ENCODE data around the gene FIP1L1. TPM values are rescaled to one million over a fixed set of nuclear protein-coding genes. Genes with fewer than 3 reads are reported as not detected.

Gene FIP1L1
- total and polyA plus RNA-seq, 9 of the 15 experiments (the other 6 are each of a cell fraction or from before 2014, with no cell fraction given): 34.6 to 137 (median 72.0) TPM

- no peak for DNase-seq (ENCODE audit: extremely low read depth in 1 of 4, low spot score in 3 of 4)
- CTCF ChIA-PET (ENCODE audit: low intra/inter-chr PET ratio): no interaction called here
- no peaks in the 10 kb centered on the region for H3K27me3 ChIP-seq (ENCODE audit: control insufficient read depth in 2 of 2, insufficient read depth in 2 of 2, low read length in 2 of 2)
- H3K9me1 ChIP-seq (ENCODE audit: control insufficient read depth, insufficient read depth, low read length): no peaks in the 10 kb centered on the region
- no peak overlapping the region for H3K4me3 ChIP-seq
- no peak overlapping the region for H3K9ac ChIP-seq (ENCODE audit: insufficient read depth in 1 of 2, low read depth in 2 of 2, low read length in 2 of 2)
- no peaks in the 10 kb centered on the region for H4K20me1 ChIP-seq (replicated peaks; ENCODE audit: control insufficient read depth, insufficient read depth, low read length)
- BruUV-seq (replicated peaks): no TSS peak
- in situ Hi-C loops (cut with MboI) (no loop called here), intact Hi-C loops (cut with micrococcal nuclease) (no loop called here)
- H3K79me2 ChIP-seq (ENCODE audit: control insufficient read depth, insufficient read depth, low read length): no peaks in the 10 kb centered on the region; the same call in 2 of the 3 replicates
- H3K27ac ChIP-seq (ENCODE audit: extremely low read depth, low read depth, low read length): no peak overlapping the region
- peaks cover 21% of the 10 kb centered on the region; the same call in 2 of the 3 replicates for H3K36me3 ChIP-seq (ENCODE audit: control insufficient read depth, insufficient read depth, low read length)
- POLR2A ChIA-PET: no interaction called here
- H3K4me1 ChIP-seq (replicated peaks in 1 of 2; ENCODE audit: control insufficient read depth in 2 of 2, insufficient read depth in 2 of 2, low read length in 2 of 2): no peaks in the 10 kb centered on the region
- H3K4me2 ChIP-seq (ENCODE audit: insufficient read depth, low read length): no peak overlapping the region
- FAIRE-seq: no peak
- 83% methylated on average over 2 of the region's 2 CpGs for WGBS (ENCODE audit: insufficient coverage, low coverage, missing lambda C conversion rate)
- ATAC-seq: no peak
- H3K9me3 ChIP-seq (replicated peaks; ENCODE audit: control insufficient read depth, insufficient read depth, low read depth, low read length): no peaks in the 10 kb centered on the region
- no peak overlapping the region for H2AFZ ChIP-seq (ENCODE audit: low read depth, low read length)
- TF ChIP-seq ELF2 (CRISPR knock-in tag; IDR thresholded peaks at IDR 0.05) (no peak), MAZ (CRISPR knock-in tag; conservative IDR thresholded peaks at IDR 0.05 in 1 of 2, IDR thresholded peaks at IDR 0.05 in 1 of 2) (no peak), CREB5 (CRISPR knock-in tag; IDR thresholded peaks at IDR 0.05) (no peak), BRF1 (IDR thresholded peaks at IDR 0.05; ENCODE audit: borderline replicate concordance, extremely low read depth, insufficient read length) (no peak), KLF6 (CRISPR knock-in tag; IDR thresholded peaks at IDR 0.05; ENCODE audit: borderline replicate concordance) (no peak), FOXO4 (CRISPR knock-in tag; IDR thresholded peaks at IDR 0.05) (no peak), HDAC3 (IDR thresholded peaks at IDR 0.05; ENCODE audit: borderline replicate concordance, partially characterized antibody) (no peak), NR4A1 (CRISPR knock-in tag; IDR thresholded peaks at IDR 0.05) (no peak), NR4A1 (tag; IDR thresholded peaks at IDR 0.05) (no peak), NR2C2 (CRISPR knock-in tag; IDR thresholded peaks at IDR 0.05) (no peak), NR2C2 (tag; IDR thresholded peaks at IDR 0.05) (no peak), DACH1 (IDR thresholded peaks at IDR 0.05; ENCODE audit: partially characterized antibody) (no peak), ZNF197 (CRISPR knock-in tag; IDR thresholded peaks at IDR 0.05; ENCODE audit: low read depth) (no peak), HNRNPH1 (optimal IDR thresholded peaks at IDR 0.05; ENCODE audit: low read depth, low read length) (no peak), POLR2H (tag; IDR thresholded peaks at IDR 0.05; ENCODE audit: low read depth) (no peak), LCOR (CRISPR knock-in tag; IDR thresholded peaks at IDR 0.05) (no peak), CREB3L1 (IDR thresholded peaks at IDR 0.05; ENCODE audit: borderline replicate concordance, low read depth) (no peak)
- TF ChIP-seq, protein P1, sequence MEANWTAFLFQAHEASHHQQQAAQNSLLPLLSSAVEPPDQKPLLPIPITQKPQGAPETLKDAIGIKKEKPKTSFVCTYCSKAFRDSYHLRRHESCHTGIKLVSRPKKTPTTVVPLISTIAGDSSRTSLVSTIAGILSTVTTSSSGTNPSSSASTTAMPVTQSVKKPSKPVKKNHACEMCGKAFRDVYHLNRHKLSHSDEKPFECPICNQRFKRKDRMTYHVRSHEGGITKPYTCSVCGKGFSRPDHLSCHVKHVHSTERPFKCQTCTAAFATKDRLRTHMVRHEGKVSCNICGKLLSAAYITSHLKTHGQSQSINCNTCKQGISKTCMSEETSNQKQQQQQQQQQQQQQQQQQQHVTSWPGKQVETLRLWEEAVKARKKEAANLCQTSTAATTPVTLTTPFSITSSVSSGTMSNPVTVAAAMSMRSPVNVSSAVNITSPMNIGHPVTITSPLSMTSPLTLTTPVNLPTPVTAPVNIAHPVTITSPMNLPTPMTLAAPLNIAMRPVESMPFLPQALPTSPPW (CRISPR knock-in tag; IDR thresholded peaks at IDR 0.05): no peak
Observed at GRCh38 chr4:53421791-53422190, 44.4 kb downstream of the FIP1L1 start.

Data from K562 (cell line).